Stimulated activated CD4-positive, alpha-beta T cell treated with anti-CD3 and anti-CD28 coated beads, TNF-alpha, amount 100 ng/mL, for 48 hours (primary cell): ENCODE data around the gene ZNF407.
"Not testable (repeated sequence)": the region's sequence is repeated elsewhere in the genome, so short reads cannot be mapped to it uniquely, and the experiment has no call there.

ENCODE experiments used
- DNase-seq, 3 donors: peaks; one replicate each; pipeline ENCODE4 v3.0.0-alpha.2; 2020; ENCODE audit warnings: low read depth in 3 of 3

The ZNF407 gene

DNA sequence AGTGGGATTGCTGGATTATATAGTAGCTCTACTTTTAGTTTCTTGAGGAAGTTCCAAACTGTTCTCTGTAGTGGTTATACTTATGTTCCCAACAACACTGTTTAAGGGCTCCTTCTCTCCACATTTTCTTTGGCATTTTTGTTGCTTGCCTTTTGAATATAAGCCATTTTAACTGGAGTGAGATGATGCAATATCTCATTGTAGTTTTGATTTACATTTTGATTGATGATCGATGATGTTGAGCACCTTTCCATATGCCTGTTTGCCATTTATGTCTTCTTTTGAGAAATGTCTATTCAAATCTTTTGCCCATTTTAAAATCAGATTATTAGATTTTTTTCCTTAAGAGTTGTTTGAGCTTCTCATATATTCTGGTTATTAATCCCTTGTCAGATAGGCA lies 368.0 kb downstream of the ZNF407 start:
- no peak for DNase-seq

DNA sequence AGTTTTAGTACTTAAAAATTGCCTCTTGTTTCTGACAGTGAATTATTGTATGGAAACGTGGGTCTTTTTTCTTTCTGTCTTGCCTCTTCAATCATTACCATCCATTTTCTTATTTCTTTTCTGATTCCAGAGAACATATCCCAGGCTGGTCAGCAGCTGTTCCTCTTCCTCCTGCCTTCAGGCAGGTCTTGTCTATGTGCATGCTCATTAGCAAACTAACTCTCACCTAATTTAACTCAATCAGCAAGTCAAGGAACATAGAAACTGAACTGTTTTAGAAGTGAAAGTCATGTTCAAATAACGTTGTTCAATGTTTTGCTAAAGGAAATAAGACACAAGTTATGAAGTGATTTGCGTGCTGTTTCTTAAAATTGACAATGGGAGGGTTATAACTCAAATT lies 369.8 kb downstream of the ZNF407 start:
- DNase-seq, result no peak

DNA sequence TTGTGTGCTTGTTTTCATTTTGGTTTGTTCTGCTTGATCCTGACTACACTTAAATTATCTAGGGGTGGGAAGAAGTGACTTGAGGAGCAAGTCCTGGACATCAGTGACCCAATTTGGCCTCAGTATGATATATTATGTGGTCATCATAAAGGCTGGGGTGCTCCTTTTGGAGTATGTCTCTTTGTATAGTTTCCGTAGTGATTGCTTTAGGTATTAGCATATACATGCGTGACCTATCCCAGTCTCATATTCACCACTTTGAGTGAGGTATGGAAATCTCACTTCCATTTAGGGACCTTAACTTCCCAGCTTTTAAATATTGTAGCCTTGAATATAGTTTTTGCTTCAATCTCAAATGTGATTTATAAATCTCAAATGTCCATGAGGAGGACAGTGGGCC lies 370.3 kb downstream of the ZNF407 start:
- no peak for DNase-seq

DNA sequence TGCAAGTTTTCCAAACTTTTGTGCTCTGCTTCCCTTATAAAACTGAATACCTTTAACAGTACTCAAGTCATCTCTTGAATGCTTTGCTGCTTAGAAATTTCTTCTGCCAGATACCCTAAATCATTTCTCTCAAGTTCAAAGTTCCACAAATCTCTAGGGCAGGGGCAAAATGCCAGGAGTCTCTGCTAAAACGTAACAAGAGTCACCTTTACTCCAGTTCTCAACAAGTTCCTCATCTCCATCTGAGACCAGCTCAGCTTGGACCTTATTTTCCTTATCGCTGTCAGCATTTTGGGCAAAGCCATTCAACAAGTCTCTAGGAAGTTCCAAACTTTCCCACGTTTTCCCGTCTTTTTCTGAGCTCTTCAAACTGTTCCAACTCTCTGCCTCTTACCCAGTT lies 373.7 kb downstream of the ZNF407 start:
- not testable (repeated sequence) for DNase-seq

DNA sequence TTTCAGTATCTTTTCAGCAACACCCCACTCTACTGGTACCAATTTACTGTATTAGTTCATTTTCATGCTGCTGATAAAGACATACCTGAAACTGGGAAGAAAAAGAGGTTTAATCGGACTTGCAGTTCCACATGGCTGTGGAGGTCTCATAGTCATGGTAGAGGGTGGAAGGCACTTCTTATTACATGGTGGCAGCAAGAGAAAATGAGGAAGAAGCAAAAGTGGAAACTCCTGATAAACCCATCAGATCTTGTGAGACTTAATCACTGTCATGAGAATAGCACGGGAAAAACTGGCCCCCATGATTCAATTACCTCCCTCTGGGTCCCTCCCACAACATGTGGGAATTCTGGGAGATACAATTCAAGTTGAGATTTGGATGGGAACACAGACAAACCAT lies 374.1 kb downstream of the ZNF407 start:
- not testable (repeated sequence) for DNase-seq

DNA sequence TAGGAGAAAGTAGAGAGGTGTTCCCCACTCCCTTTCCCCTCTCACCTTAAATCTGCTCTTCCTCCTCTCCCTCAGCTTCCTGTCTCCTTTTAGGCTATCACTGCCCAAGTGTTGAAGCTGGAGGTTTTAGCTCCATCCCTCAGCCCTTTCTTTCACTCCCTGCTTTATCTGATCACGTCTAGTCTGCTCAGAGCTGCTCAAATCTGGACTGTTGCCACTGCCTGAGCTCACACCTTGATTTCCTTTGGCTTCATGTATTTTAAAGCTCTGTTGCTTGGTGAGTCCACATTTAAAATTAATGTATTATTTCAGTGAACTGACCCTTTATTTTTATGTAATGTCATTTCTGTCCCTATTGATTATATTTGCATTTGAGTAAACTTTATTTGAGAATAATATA lies 374.7 kb downstream of the ZNF407 start:
- DNase-seq, result no peak

DNA sequence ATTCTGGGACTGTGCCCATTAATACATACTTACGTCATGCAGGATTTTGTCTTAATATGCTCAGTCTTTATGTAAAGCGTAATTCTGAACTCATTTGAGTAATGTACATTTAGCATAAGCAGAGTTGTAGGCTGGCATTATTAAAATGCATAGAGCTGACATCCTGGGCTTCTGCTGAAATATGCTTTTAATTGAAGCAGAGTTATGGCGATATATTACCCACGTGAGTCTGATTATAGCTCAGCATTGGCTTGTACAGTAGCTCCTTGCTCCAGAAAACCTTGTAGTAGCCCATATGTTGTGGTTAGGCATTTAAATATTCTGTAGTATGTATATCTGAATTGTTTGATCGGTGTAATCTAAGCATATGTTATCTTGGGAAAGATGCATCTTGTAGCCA lies 377.3 kb downstream of the ZNF407 start:
- DNase-seq, result no peak

DNA sequence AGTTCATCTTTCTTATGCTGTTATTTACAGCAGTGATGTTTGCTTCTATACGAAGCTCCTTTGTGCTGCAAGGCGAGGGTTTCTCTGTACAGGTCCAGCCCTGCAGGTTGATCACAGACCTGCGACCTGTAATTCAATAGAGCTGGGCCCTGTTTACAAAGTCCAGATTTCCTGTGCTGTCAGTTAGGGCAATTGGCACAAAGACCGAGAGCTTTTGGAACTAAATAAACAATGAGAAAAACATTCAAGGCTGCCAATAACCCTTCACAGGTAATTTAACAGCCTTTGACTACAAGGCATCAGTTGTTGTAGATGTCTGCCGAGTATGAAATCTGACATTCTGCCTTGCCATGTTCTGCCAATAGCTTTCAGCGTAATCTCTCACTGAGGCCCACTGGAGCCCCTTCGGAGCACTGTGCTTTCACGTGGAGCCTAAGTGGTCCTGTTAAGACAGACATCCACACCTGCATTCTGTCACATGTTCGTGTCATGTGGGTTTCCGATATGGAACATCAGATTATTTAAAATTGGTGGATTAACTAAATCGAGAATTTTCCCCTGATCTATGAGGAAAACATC lies 378.8 kb downstream of the ZNF407 start:
- no peak for DNase-seq

DNA sequence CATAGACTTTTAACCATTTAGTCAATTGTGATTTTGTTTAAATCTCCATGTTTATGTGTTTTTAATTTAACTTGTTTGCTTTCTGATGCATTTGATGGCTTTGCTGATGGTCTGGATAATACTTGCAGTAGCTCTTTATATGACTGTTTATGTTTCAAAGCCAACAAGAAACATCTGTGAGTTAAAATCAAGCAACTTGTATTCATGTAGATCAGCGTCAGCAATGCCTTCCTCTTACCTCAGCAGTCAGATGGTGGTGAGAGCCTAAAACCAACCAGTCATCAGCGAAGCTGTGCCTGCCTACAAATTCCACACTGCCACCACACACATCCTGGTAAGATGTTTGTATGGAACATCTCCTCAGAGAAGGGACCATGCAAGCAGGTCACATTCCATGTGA lies 379.4 kb downstream of the ZNF407 start:
- no peak for DNase-seq

DNA sequence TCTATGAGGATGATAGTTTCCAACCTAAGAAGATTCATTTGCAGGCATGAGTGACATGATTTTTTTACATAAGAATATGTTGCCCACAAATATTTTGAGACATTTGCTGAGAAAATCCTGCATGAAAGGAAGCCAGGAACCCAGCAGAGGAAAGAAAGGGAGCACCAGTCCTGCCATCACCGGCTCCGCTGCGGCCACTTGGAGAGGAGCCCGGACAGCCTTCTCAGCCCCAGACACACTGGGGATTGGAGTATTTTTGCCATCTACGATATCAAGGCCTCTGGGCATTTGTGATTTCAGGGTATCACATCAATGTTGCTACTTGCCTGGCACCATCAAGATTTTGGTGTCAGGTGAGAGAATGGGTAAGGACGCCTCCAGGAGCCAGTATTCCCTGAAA lies 383.0 kb downstream of the ZNF407 start:
- DNase-seq, result no peak

DNA sequence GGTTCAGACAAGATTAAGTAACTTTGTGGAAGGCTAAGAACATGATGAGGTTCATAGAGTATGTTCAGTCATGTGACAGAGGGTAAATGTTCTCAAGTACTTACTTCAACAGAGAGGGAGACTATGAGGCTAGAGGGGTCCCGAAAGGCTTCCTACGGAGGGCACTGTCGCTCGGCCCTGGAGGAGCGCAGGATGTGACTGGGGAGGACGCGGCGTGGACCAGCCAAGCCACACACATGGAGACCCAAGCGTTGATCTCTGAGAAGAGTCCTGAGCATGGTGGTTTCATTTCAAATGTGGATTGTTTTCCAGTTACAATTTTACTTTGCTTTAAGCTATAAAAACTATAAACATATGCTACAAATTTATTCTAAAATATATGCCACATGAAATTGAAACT lies 383.8 kb downstream of the ZNF407 start:
- no peak for DNase-seq

DNA sequence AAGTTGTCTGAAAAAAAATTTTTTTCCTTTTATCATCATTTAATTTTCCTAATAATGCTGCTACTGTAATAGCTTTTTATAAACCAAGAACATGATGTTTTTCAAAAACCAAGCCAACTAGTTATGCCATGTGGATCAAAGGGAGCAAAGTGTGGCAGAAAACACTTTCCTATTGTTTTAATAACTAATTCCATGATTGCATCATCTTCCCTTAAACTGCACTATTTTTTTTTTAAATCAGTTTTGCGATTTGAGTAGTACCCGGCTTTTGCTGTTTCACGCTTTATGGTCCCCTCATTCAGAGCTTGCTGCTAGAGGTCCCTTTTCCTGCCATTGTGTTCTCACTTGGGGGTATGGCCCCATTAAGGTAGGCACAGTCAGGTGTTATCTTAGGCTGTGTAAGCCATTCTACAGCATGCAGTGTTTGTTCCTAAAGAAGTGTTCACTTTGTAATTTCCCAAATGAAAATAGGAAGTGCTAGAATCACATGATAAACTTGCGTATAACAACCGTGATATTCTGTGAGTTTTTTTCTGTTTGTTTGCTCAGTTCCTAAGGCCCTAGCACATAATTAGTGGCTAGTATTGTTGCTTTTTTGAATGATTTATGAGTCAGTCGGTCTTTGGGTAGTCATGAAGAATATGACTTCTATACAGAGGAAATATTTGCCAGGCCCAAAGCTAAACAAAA lies 385.4 kb downstream of the ZNF407 start:
- DNase-seq, result no peak

DNA sequence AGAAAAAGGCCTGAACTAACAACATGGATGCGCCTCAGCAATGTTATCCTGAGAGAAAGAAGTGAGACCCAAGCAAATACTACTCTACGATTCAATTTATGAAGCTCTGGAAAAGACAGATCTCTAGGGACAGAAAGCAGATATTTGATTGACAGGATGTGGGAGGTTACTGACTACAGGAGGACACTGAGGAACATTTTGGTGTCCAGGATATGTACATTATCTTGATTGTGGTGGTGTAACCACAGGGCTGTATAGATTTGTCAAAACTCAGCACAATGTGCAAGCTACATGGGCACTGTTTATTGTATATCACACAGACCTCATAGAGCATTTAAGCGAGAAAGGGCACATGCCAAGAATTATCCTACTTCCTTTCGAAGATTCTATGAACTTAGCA lies 391.5 kb downstream of the ZNF407 start:
- DNase-seq, result no peak

DNA sequence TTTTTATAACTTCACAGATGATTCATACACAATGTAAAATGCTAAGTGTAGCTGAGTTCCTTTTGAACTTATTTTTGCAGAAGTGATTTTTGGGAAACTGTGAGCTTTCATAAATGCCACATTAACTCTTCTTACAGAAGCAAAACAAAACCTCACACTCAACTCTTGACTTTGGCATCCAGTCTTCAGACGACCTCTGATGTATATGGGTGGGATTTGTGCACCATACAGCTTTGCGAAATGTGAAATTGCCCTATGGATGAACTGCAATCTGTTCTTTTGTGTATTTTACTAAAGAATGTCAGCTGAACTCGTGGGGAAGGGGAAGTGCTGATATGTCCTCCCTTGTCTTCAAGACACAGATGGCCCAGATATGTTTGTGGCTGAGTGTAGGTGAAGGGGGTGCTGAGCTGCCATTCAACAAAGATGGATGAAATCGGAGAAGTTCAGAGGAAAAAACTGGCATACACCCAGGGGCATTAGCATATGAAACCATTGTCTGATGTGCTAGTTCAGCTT lies 393.0 kb downstream of the ZNF407 start:
- no peak for DNase-seq

DNA sequence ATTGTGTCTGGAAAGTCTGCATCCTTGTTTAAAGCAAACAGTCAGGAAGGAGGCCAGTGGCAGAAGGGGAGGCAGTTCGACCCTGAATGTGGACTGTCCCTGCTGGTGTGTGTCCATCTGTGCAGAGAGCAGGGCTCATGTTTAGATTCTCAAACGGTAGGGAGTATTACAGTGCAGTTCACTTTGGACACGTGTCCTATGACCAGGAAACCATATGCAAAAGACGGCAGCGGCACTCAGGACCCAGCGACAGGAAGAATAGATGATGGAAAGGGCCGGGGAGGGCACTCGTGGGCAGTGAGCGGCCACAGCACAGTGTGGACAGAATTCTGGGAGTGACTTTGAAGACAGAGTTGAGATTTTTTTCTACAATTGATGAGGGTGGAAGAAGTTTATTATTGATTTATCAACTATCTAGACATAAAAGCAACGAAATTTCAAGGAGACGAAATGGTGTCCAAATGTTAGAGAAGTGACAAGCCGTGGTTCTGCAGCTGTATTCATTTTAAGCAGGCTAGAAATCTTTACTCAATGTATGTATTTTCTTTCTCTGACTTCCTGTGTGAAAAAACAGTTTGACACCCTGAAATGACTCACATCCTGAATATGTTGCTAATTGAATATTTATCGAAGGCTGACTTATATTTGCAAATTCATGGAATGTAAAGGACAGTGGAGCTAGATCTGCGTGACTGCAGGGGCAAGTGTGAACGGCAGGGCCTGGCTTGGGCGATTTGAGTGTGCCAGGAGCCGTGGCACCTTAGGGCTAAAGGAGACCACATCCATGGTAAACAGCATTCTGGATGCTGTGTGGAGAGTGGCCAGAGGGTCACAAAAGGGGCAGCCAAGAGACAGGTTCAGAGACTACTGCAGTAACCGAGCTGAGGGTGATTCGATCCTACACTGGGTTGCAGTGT lies 397.1 kb downstream of the ZNF407 start:
- DNase-seq, result no peak

DNA sequence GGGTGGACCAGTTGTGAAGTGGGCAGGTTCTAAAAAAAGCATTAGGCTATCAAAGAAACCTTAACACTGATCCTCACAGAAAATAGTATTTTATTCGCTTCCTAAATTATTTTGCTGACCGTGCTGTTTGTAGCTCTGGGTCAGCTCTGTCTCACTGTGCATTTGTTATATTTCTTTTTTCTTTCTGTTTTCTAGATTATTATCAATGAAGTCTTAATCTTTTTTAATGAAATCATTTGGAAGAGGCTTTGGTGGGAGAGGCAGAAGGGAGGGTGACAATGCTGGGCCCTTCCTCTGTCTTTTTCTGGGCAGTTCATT lies 397.7 kb downstream of the ZNF407 start:
- no peak for DNase-seq

DNA sequence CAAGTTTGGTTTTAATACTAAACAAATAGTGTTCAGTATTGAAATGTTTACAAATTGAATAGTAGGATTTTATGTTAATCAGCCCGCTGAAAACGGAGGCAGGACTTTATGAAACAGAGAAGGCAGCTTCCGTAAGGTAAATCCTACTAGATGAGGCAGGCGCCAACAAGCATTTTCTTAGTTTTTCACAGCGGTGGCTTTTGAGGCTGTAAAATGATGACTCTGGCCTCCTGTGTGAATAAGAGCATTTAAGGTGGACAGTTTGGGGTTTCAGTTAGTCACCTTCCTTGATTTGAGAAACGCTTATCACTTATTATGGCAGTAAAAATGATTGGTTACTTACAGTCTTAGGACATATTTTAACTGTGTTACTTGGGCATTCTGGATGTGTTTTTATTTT lies 398.4 kb downstream of the ZNF407 start:
- DNase-seq, result no peak

DNA sequence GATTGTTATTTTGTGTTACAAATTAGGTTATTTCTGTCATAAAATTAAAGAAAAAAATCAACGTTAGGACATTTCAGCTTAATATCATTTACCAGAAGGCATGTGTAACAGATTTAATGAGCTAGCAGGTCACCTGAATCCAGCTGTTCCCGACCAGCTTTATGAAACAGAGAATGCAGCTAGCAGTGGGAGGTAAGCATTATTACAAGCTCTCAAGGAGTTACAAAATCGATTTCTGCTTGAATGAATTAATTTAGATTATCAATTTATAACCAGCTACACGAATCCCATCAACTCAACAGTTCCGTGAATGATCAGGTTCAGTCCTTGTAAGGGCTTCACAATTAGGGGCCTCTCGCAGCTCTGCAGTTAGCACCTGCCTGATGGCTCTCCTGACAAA lies 399.3 kb downstream of the ZNF407 start:
- DNase-seq, result no peak

DNA sequence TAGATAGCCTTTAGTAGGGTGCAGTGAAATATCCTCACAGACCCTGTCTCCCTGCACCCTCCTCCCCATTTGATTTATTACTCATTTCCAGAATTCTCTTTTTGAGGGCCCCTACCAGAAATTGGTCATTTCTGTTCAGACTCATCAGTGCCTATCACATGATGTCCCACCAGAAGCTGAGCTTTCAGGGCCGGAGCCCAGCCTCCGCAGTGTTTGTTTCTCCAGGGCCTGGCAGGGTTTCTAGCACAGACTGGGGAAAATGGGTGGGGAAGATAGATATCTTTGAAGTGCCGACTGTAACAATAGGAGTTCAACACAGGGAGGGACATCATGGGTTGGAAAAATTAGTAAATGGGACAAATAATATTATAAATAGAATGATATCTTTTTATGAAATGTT lies 403.2 kb downstream of the ZNF407 start:
- no peak for DNase-seq

DNA sequence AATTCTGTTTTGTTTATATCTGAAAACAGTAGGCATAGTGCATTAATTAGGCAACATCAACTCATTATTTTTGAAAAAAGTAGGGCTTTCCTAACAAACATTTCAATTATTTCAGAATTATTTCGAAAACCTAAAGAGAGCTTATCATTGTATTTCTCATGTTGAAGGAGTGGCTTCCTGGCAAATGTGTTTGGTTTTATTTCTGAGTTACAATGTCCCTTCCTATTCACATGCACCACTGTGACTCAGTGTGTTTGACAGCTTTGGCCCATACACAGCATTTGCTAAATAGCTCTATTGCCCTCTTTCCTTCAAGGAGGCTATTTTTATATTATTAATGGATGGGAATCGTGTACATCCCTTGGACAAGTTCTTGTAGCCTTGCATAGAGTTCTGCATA lies 405.4 kb downstream of the ZNF407 start:
- DNase-seq, result no peak

DNA sequence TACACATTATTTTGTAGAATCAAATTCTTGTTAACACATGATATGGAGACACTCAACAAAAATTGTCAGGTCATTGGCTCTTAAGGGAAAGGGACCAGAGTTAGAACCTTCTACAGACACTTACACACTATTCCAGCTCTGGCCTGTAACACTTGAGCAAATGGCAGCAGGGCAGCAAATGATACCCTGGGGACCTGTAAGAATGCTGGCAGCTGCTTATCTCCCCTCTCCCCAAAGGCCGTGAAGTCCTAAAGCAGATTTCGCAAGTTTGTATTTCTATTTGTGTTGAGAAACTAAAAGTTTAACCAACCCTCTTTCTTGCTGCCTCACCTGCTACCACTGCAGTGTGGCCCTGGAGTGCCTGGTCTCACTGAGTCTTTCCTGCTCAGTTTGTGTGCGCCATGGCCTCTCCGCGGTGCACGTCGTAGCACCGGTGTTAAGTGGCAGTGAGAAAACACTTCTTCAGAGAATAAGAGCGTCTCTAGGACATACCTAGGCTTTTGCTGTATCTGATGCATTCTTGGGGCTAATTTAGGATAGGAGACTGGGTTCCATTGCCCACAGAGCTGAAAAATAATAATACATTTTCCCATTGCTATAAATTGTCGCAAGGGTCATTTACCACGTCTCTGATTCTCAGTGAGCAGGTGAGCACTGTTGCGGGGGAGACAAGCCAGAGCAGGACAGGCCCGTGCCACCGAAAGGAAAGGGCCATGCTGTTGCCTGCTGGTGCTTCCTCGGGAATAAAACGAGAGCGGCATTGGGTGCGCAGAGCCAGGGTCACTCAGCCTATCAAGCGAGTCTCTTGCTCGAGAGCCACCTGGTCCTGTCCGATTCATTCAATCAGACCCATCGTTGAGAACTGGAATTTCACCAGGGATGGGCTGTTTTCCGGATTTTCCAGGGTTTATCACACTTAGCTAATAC lies 406.4 kb downstream of the ZNF407 start:
- DNase-seq, result no peak

DNA sequence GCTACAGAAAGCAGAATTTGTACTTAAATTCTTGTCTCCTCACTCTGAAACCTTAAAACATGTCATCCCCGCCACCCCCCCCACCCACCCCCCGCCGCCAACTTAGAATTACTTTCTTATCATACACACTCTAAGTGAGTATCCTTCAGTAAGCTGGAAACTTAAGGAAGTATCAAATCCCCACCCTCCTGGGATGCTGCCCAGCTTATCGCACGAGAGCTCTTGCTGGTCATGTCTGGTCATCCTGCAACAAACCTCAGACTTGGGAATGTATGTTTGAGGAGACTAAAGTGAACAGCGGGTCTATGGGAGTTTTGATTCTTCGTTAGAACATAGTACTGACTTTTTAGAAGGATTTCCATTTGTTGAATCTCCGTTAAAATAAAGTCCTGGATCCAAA lies 408.0 kb downstream of the ZNF407 start:
- no peak for DNase-seq
